22Rv1 (cell line): Measurements from ENCODE around the gene GPR173.

Experiments
- ZFX ChIP-seq: fragments of 450-650 bp; IDR thresholded peaks from 2 replicates; pipeline ENCODE4 v1.6.1; 2017; ENCODE audit warnings: antibody characterized with exemption, borderline replicate concordance
- TF ChIP-seq, protein P1 (sequence below): fragments of 450-650 bp; IDR thresholded peaks from 2 replicates; pipeline ENCODE4 v1.5.1; 2017; ENCODE audit warnings: mild to moderate bottlenecking

DNA sequence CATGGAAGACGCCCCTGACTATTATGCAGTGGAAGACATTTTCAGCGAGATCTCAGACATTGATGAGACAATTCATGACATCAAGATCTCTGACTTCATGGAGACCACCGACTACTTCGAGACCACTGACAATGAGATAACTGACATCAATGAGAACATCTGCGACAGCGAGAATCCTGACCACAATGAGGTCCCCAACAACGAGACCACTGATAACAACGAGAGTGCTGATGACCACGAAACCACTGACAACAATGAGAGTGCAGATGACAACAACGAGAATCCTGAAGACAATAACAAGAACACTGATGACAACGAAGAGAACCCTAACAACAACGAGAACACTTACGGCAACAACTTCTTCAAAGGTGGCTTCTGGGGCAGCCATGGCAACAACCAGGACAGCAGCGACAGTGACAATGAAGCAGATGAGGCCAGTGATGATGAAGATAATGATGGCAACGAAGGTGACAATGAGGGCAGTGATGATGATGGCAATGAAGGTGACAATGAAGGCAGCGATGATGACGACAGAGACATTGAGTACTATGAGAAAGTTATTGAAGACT is 37.2 kb downstream of the GPR173 start:
- TF ChIP-seq, protein P1, sequence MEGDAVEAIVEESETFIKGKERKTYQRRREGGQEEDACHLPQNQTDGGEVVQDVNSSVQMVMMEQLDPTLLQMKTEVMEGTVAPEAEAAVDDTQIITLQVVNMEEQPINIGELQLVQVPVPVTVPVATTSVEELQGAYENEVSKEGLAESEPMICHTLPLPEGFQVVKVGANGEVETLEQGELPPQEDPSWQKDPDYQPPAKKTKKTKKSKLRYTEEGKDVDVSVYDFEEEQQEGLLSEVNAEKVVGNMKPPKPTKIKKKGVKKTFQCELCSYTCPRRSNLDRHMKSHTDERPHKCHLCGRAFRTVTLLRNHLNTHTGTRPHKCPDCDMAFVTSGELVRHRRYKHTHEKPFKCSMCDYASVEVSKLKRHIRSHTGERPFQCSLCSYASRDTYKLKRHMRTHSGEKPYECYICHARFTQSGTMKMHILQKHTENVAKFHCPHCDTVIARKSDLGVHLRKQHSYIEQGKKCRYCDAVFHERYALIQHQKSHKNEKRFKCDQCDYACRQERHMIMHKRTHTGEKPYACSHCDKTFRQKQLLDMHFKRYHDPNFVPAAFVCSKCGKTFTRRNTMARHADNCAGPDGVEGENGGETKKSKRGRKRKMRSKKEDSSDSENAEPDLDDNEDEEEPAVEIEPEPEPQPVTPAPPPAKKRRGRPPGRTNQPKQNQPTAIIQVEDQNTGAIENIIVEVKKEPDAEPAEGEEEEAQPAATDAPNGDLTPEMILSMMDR: no peak
- no peak for TF ChIP-seq ZFX
